D341Med (cell line): ENCODE measurements around the gene NOP9.
A peak's percentile ranks its signal among the peaks of the same experiment; 100 is the strongest.

ENCODE experiments used
- DNase-seq: peaks from one replicate; pipeline ENCODE4 v3.0.0; 2012; ENCODE audit warnings: low spot score

The NOP9 gene, protein sequence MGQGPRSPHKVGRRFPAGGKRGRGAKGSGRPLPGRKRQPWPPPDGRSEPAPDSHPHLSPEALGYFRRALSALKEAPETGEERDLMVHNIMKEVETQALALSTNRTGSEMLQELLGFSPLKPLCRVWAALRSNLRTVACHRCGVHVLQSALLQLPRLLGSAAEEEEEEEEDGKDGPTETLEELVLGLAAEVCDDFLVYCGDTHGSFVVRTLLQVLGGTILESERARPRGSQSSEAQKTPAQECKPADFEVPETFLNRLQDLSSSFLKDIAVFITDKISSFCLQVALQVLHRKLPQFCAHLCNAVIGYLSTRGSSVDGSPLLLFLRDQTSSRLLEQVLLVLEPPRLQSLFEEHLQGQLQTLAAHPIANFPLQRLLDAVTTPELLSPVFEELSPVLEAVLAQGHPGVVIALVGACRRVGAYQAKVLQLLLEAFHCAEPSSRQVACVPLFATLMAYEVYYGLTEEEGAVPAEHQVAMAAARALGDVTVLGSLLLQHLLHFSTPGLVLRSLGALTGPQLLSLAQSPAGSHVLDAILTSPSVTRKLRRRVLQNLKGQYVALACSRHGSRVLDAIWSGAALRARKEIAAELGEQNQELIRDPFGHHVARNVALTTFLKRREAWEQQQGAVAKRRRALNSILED

DNA sequence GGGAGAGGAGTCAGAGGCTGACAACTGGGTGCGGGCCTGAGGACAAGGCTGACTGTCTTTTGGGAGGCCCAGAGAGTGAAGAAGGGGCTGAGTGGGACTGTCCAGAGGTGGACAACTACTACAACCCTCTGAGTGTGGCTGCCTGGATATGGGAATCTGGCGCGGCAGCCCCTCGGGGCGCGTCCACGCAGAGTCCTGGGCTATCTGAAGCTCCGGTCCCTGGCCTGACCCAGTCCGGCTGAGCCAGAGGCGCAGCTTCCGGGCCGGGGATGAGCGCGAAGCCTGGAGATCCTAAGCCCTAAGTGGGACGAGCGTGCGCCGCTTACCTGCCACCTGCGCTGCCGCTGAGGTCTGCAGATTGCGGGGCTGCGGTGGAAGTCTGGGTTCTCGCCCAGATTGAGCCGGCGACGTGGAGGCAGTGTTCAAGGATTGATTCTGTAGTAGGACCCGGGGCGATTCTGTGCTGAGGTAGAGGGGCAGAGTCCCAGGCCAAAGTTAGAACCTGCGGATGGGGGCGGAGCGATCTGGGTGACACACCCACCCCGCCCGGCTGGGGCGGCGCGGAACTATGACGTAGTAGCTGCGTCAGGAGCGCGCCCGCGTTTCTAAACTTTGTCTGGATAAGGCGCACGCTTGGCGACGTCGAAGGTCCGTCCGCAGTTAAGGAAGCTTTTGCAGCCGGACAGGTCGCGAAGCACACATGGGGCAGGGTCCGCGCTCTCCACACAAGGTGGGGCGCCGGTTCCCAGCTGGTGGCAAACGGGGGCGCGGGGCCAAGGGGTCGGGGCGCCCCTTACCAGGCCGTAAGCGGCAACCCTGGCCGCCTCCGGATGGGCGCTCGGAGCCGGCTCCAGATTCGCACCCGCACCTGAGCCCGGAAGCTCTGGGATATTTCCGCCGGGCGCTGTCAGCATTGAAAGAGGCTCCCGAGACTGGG, at the start of gene NOP9, which contains the start of gene DHRS1:
Gene NOP9 (plus strand): TSS at position 596 of the 937 bp plus-strand sequence. CDS start 105 bp downstream, at position 701.
Gene DHRS1 (minus strand): TSS at position 526 of the 937 bp plus-strand sequence. CDS start 674 bp downstream, outside the sequence.
- DNase-seq = peak; percentile 97

DNA sequence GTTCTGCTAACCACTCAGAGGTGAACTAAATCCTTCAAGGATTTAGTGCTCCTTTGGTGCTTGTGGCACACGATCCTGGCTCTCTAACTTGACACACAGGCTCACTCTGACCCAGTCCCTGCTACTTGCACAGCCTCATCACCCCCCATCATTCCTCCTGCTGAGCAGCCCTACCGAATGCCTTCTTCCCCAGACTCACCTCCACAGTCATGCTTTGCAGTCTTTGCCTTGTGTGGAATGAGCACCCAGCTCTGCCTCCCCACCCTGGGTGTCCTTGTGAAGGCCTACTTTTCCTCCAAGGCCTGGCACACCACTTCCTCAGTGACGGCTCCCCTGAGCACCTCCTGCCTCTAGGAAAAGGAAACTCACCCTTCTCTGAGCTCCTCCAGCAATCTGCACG, 49.3 kb upstream of the NOP9 start:
- no peak for DNase-seq

DNA sequence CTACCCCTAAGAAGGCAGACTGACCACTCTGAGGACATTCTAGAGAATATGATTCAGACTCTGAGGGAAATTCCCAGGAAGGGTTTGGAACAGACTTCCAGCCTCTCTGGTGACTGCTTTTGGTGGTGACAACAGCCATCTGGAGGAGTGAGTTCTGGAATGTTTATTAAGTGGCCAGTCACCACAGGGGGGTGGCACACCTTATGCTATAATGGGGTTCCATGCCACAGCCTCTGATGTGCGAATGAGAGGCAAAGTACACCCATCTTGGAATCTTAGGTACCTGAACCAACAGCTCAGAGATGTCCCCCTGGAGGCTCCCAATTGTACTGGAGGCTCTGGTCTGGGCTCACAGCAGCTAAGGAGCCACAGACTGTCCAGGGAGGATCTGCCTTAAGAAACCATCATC, 47.8 kb upstream of the NOP9 start:
- DNase-seq = no peak

DNA sequence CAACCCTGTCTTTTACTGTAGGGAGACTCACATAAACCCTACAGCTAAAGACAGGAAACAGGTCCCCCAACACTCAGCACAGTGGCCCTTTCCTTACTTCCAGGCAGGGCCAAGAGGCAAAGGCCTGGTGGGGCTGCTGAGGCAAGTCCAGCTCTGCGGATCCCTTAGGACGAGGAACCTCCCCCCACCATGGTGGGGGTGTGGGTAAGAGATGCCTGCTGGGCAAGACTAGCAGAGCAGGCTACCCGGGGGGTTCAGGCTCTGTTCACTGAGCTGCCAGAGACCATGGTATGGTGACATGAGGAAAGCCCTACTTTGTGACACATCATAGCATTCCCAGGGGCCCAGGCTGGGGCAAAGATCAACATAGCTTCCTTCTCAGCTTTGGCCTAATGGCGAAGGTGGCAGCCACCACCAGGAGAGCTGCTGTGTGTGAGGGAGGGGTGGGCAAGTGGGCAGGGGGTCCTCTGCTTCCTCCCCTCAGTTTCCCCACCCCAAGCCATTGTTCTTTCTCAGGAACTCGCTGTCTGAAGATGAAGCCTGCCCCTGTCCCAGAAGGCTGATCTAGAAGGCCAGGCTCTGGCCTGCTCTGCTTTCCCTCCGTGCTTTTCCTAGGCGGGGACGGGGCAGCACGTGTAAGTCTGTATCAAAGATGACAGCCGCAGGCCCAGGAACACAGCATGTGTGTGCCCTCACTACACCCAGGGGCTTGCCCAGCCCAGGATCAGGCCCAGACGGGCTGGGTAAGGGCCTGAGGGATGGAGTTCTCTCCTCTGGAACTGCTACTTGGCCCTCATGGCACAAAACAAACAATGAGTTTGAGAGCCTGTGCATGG, 47.1 kb upstream of the NOP9 start:
- no peak for DNase-seq

DNA sequence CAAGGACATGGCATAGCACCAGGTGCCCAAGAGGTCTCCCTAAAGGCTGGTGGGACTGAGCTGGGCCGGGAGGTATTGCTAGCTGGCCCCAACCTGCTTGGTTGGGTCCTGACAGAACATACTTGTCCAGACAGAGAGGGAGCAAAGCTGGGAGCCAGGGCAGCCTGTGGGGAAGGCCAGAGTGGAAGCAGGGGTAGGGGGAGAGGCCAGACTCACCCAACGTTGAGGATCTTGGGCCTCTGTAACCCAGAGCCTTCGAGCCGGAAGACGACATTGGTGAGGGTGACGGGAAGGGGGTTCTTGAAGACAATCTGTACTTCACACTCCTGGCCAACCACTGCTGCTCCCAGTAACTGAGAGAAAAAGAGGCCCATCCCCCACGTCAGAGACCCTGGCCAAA, 45.7 kb upstream of the NOP9 start:
- DNase-seq = no peak

DNA sequence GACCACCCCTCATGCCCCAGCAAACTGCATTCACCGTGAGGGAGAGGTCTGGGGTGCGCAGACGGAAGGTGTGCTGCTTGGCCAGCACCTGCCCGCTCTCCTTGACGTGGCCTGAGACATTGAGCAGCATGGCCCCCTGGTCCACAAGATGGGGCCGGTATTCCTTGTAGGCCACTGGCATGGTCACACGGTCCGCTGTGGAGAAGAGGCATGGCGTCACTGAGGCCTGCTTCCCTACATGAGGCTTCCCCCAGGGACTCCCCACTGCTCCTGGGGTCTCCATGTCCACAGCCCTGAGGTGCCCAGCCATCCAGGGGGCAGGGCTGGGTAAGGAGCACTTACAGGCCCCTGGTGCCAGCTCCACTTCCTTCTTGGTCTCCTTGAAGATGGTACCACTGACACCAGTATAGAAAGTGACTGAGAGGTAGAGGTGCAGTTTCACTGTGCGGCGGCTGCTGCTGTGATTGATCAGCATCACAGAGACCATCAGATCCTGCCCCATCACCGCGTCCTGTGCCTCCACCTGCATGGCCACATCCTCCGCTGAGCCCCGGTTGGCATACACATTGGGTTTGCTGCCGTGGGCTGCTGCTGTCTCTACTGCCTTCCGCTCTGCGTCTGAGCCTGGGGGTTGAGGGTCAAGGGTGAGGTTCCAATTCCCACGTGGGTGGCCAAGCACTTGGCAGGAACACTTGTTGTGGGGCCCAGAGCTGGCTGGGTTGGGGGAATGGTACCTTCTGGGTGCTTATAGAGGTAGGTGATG, 44.8 kb upstream of the NOP9 start:
- no peak for DNase-seq

DNA sequence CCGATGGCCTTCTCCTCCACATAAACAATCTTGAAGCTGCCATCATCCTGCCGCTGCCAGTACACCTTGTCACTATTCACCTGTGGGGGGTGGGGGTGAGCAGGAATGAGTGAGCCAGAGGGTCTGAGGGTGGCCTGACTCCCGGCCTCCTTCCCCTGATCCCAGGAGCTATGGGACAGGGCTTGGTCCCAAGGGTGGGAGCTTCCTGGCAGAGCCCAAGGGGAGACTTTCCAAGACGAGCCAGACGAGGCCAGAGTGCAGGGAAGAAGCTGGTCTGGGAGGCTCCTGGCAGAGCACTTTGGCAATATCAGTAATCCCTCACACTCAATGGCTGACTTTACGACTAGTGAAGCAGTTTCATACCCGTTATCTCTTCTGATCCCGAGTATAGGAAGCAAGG, 44.2 kb upstream of the NOP9 start:
- DNase-seq = no peak

DNA sequence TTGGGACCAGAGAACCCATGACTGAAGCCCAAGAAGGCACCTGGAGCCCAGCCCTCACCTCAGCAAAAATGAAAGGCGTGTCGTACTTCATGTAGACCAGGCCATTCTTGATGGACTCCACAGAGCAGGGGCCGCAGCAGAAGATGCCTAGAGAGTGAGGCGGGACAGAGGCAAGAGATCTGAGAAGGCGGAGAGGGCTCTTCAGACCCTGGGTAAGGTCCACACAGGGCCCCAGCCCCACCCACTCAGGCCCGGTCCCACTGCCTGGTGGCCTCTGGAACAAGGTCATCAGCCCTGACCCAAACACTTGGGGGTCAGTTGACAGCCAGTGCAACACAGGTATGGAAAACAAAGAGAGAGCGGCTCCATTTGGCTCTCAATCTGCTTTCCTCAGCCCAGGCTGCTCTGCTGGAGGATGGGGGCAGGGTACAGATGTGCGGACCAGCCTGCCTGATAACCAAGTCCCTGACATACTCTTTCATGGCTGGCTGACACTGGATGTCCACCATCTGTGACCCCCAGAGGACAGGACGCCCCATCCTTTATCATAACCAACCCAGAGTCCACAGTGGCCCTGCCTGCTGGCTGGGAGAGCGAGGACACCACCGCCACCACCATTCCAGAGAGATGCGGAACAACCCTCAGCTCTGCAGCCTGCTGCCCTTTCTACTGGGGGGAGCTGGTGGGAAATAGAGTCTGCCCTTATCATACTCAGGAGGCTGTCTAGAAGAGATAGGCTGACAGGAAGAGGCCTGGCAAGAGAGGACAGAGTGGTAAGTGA, 43.5 kb upstream of the NOP9 start:
- DNase-seq = no peak

DNA sequence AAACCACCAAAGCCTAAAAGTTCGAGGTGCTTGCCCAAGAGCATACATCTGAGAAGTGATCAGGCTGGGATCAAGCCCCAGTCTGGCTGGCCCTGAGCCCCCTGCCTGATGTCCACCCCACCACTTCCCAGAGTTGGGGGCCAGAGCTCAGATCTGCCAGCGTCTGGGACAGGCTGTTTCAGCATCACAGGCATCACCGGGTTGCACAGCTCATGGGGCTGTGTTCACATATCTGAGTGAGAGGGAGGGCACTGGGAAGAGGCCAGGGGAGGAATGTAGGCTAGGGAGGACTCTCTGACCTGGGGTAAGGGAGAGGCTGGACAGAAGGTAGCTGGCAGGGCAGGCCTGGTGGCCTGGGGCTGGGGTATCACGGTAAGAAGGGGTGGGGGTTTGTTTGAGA, 42.7 kb upstream of the NOP9 start:
- no peak for DNase-seq

DNA sequence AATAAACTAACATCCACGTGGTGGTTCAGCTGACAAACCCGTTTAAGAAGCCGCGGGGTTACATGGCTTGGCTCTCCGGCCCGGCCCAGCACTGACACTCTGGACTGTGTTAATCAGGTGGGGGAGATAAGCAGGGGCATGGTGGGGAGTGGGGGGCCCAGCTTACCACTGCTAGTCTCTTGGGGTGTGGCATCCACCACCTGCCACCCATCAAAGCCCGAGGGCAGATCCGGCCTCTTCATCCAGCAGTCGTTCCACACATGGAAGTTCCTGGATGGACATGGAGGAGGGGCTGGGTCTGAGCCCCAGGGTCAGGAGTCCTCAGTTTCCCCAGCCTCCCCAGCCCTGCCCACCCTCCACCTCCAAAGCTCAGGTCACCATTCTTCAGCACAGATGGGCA, 41.5 kb upstream of the NOP9 start:
- no peak for DNase-seq

DNA sequence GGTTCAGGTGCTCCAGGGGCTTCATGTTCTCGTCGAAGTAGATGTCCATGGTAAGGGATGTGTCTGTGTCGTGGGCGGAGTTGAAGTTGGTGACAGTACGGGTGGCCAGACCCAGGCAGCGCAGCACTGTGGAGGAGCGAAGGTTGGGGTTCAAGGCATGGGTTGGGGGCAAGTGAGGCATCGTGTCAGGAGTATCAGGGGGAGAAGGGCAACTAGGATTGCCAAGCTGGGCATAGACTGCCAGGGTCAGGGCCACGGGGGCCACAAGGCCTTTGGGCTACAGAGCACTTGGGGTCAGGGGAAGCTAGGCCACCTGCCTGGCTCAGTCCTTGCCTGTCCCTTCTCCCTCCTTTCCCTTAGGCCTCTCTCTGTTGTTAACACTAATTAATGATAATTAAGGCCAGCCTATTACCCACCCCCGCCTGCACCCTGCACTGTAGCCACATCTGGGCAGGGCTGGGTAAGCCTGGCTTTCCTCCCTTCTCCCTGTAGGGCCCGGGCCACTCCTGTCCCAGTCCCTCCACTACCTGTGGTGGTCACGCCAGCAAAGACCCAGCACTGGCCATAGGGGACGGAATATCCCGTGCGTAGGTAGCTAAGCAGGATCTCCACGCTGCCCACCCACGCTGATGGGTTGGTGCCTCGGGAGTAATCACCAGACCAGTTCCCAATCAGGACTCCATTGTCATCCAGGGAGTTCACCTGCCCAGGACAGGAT, 40.9 kb upstream of the NOP9 start:
- DNase-seq = no peak

DNA sequence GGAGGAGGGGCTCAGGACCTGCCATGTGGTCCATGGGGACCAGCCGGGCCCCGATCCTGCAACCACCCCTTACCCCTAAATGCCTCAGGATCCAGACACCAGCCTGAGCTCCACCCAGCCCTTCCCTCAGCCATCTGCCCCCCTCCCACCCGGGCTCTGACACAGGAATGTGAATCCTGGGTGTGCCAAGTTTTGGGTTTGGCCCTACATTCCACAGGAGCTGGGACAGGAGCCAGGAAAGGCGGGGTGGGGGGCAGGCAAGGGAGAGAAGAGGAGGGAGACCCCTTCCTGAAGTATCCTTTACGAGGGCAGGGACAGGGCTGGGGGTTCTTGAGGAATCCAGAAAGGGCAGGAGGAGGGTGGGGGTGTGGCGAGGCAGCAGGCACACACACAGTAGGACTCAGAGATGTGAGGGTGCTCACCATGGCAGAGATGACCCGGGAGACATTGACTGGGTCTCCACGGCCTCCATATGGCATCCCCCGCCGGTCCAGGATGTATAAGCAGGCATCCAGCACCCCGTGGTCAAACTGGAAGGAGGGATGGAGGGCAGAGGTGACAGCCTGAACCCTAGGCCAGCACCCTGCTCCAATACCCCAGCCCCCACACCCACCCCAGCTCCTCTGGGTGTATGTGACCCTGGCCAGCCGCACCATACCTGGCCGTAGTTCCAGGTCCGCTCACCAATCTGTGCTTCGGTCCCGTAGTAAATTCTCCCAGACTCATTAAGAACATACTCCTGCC, 40.2 kb upstream of the NOP9 start:
- DNase-seq = no peak

DNA sequence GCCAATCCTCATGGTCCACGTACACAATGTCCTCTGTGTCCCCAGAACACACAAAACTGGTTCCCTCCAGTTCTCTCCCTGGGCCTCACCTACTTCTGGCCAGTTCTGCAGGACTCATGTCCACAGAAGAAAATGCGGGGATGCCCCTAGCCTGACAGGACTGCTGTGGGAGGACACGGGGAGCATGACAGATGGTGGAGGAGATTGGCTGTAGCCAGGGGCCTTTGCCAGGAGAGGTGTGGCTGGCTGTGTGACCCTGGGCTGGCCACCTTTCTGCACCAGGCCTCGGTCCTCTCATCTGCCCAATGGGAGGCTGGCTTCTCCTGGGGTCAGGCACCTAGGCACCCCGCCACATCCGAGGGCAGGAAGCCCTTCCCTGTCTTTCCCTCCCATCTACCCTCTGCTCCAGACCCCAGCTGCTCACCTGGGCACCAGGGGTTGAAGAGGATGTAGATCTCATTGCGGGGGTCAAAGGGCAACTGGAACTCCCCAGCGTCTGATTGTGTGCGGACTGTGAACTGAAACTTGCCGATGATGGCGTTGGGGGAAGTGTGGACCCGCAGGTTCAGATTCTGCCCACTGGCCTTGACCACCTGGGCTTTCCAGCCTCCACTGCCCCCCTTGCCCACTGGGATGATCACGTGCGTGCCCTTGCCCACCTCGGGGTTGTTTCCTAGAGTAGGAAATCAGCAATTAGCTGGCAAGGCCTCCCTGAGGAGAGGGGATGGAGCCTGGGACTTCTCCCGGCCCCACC, 39.4 kb upstream of the NOP9 start:
- DNase-seq = no peak

DNA sequence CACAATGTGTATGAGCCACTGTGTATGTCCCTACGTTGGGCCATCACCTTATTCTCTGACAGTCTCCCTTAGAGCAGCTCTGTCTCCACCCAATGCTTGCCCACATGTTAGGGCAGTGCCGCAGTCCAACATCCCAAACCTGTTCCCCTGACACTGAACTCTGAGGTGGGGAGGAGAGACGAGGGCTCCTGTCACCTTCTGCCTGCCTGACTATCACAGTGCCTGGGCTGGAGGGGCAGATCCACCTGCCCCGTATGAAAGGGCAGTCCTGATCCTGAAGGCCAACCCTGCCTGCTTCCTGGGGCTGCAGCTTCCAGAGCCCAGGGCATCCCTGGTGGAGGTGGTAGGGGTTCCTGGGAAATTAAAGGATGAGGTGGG, 38.9 kb upstream of the NOP9 start:
- DNase-seq = no peak

DNA sequence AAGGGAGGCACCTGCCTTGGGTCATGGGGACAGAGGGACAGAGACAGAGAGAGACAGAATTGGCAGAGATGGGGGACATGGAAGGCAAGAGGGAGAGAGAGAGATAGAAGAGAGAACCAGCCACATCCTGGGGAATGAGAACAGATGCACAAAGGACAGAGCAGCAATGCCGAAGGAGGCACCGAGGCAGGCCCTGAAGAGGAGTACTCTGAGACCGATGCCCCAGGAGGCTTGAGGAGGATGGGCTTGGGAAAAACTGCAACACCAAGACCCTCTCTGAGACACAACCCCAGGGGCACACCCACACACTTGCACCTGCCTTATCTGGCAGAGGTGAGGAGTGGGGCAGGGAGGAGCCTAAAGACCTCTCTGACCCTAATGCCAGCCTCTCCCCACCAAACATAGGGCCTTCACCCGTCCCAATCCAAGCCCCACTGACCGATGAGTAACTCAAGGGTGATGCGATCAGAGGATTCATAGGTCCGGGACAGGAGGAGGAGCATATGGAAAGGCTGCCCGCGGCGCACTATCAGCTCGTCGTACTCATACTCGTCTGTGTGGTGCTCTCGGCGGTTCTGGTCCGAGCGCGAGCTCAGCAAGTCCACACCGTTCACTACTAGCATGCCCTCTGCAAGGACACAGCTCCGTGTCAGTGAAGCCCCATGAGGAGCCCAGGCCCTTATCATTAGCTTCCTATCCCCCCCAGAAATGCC, 38.2 kb upstream of the NOP9 start:
- DNase-seq = no peak

DNA sequence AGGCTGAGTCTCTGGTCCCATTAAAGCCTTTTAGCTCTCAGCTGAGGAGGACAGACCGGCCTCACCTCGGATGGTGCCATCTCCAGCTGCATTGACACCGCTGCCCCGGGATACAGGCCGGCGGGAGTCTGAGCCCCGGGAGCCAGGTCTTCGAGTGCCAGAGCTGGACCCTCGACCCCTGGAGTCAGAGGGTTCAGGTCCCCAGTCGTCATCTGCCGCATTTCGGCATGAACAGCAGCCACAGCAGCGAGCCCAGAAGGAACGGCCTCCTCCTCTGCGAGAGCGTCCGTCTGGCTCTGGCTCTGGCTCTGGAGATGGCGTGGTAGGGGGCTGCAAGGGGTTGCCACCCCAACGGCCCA, 37.7 kb upstream of the NOP9 start:
- DNase-seq = no peak
